Panc1 (cell line): Measurements from ENCODE around the gene RBMS3. TPM values are rescaled to one million over a fixed set of nuclear protein-coding genes. Genes with fewer than 3 reads are reported as not detected.

Experiments used
- ATAC-seq: fragments of 200-7000 bp; cut with Tn5 transposase; 2 replicates; pipeline ENCODE4 v1.9.1; 2020; ENCODE audit warnings: mild to moderate bottlenecking, moderate library complexity
- BruUV-seq: library from RNA; stranded (reverse); fragments of 400-500 nt; replicated peaks from 2 replicates; lab custom pipeline; 2021; lab: Mats Ljungman, UMichigan
- CTCF ChIA-PET: fragments of 300-600 bp; sonication (Branson Sonifier 250); formaldehyde crosslinking; loops from one replicate; lab custom pipeline; 2022; ENCODE audit warnings: antibody characterized with exemption; lab: Charles Lee
- POLR2A ChIA-PET: fragments of 300-600 bp; sonication (Branson Sonifier 250); formaldehyde crosslinking; loops from one replicate; lab custom pipeline; 2022; ENCODE audit warnings: antibody characterized with exemption; lab: Charles Lee
- DNase-seq: peaks from one replicate; pipeline ENCODE4 v3.0.0-alpha.2; 2010; ENCODE audit warnings: low read depth, low spot score
- H3K27ac ChIP-seq: 2 replicates; pipeline ENCODE4 v1.5.1; 2011; ENCODE audit warnings: mild to moderate bottlenecking, low read length, inconsistent platforms
- H3K27me3 ChIP-seq: fragments of 200-500 bp; sonication (Bioruptor generic); 2 replicates; pipeline ENCODE4 v1.6.0; 2014; ENCODE audit warnings: low read length, inconsistent platforms; ENCODE audit not compliant: control insufficient read depth, insufficient read depth
- H3K36me3 ChIP-seq: fragments of 200-500 bp; sonication (Bioruptor generic); 2 replicates; pipeline ENCODE4 v1.5.1; 2014; ENCODE audit warnings: inconsistent platforms, mild to moderate bottlenecking, low read length, moderate library complexity; ENCODE audit not compliant: control insufficient read depth, insufficient read depth
- H3K4me1 ChIP-seq: 2 replicates; pipeline ENCODE4 v1.5.1; 2011; ENCODE audit warnings: inconsistent platforms, mild to moderate bottlenecking, low read length, moderate library complexity; ENCODE audit not compliant: control insufficient read depth, insufficient read depth
- H3K4me3 ChIP-seq, 2 experiments: 2 replicates each; pipeline ENCODE4 v1.5.1; 2011 to 2012; ENCODE audit warnings: low read depth in 2 of 2, low read length in 2 of 2, mild to moderate bottlenecking in 2 of 2, inconsistent platforms in 1 of 2, moderate library complexity in 1 of 2
- H3K9me3 ChIP-seq: fragments of 200-500 bp; sonication (Bioruptor generic); 2 replicates; pipeline ENCODE4 v1.5.1; 2014; ENCODE audit warnings: low read depth, mild to moderate bottlenecking, inconsistent platforms, low read length, moderate library complexity; ENCODE audit not compliant: control insufficient read depth, insufficient read depth
- CTCF ChIP-seq: fragments of 450-650 bp; IDR thresholded peaks from 2 replicates; pipeline ENCODE4 v1.5.1; 2017; ENCODE audit warnings: mild to moderate bottlenecking
- POLR2AphosphoS5 ChIP-seq: IDR thresholded peaks from 2 replicates; pipeline ENCODE4 v1.6.1; 2012; ENCODE audit warnings: mild to moderate bottlenecking, low read depth, low read length, moderate library complexity
- REST ChIP-seq, 2 experiments: IDR thresholded peaks; 2 replicates each; pipeline ENCODE4 v1.6.1; 2011 to 2012; ENCODE audit warnings: low read depth in 2 of 2, control low read depth in 1 of 2, low read length in 1 of 2, mild to moderate bottlenecking in 1 of 2, moderate library complexity in 1 of 2; ENCODE audit not compliant: insufficient read depth in 1 of 2
- SIN3A ChIP-seq: IDR thresholded peaks from 2 replicates; pipeline ENCODE4 v1.6.1; 2012; ENCODE audit warnings: low read depth, mild to moderate bottlenecking, low read length, moderate library complexity, borderline replicate concordance; ENCODE audit not compliant: insufficient read depth
- TCF7L2 ChIP-seq: IDR thresholded peaks from 2 replicates; pipeline ENCODE4 v1.6.1; 2011; ENCODE audit warnings: mild to moderate bottlenecking, low read depth, low read length, inconsistent platforms
- in situ Hi-C: cut with HindIII; loops from 2 replicates; pipeline ENCODE4 v1.10.0; 2016; ENCODE audit warnings: low sequenced_read_pairs, low pct_unique_long_range_greater_than_20kb
- intact Hi-C: fragments of 100-400 bp; cut with micrococcal nuclease; formaldehyde crosslinking; loops from one replicate; pipeline ENCODE4 v1.10.0; 2022; ENCODE audit not compliant: unreplicated experiment
- total RNA-seq: library from RNA; stranded (reverse); gene quantifications from one replicate; pipeline ENCODE4 v1.2.1, GENCODE V29; 2021; ENCODE audit not compliant: unreplicated experiment

The RBMS3 gene
- total RNA-seq, 1 experiment from 2014 or later: 1.1 TPM

GRCh38 chr3:29627136-29628117, 346.6 kb downstream of the RBMS3 start:
- in situ Hi-C loops (no loop called here), intact Hi-C loops (no loop called here)
- Histone ChIP-seq H3K9me3 (no peaks in the 10 kb centered on the region), H3K4me1 (no peaks in the 10 kb centered on the region), H3K4me3 (no peak overlapping the region), H3K27me3 (no peaks in the 10 kb centered on the region), H3K27ac (no peak overlapping the region), H3K36me3 (no peaks in the 10 kb centered on the region)
- POLR2A ChIA-PET: no interaction called here
- BruUV-seq: no TSS peak
- CTCF ChIA-PET: no interaction called here
- no peak for DNase-seq
- TF ChIP-seq CTCF: no peak
- TF ChIP-seq SIN3A: no peak
- TF ChIP-seq POLR2AphosphoS5: no peak
- no peak for TF ChIP-seq TCF7L2
- no peak for TF ChIP-seq REST (IDR thresholded peaks at IDR 0.05; ENCODE audit: insufficient read depth in 1 of 2, low read depth in 2 of 2, low read length in 1 of 2)
- no peak for ATAC-seq

GRCh38 chr3:29628795-29629194, 347.9 kb downstream of the RBMS3 start:
- H3K9me3 ChIP-seq: no peaks in the 10 kb centered on the region
- DNase-seq (no peak), ATAC-seq (no peak)
- TF ChIP-seq CTCF: no peak
- TF ChIP-seq TCF7L2: no peak
- TF ChIP-seq REST (IDR thresholded peaks at IDR 0.05; ENCODE audit: insufficient read depth in 1 of 2, low read depth in 2 of 2, low read length in 1 of 2): no peak
- no peak for TF ChIP-seq SIN3A
- no peak for TF ChIP-seq POLR2AphosphoS5
- no peaks in the 10 kb centered on the region for H3K4me1 ChIP-seq
- BruUV-seq: no TSS peak
- in situ Hi-C loops (no loop called here), intact Hi-C loops (no loop called here)
- H3K4me3 ChIP-seq: no peak overlapping the region
- ChIA-PET CTCF (no interaction called here), POLR2A (no interaction called here)
- H3K36me3 ChIP-seq: no peaks in the 10 kb centered on the region
- no peaks in the 10 kb centered on the region for H3K27me3 ChIP-seq
- no peak overlapping the region for H3K27ac ChIP-seq
